Duodenal mucosa (tissue), 2 donors: ENCODE measurements around the gene DNAH17.

ENCODE experiments used
- H3K27ac ChIP-seq: one replicate; pipeline ENCODE4 v1.7.0; 2013; ENCODE audit warnings: low read depth, low read length
- H3K27me3 ChIP-seq, 2 donors: one replicate each; pipeline ENCODE4 v1.7.0; 2013; ENCODE audit warnings: low read length in 2 of 2, control low read depth in 1 of 2; ENCODE audit not compliant: insufficient read depth in 2 of 2, control insufficient read depth in 1 of 2
- H3K36me3 ChIP-seq, 2 donors: one replicate each; pipeline ENCODE4 v1.7.0; 2013; ENCODE audit warnings: low read length in 2 of 2, control low read depth in 1 of 2; ENCODE audit not compliant: insufficient read depth in 2 of 2, control insufficient read depth in 1 of 2
- H3K4me1 ChIP-seq, 2 donors: one replicate each; pipeline ENCODE4 v1.7.0; 2013; ENCODE audit warnings: low read length in 2 of 2, control low read depth in 1 of 2; ENCODE audit not compliant: insufficient read depth in 2 of 2, control insufficient read depth in 1 of 2
- H3K4me3 ChIP-seq, 2 donors: one replicate each; pipeline ENCODE4 v1.7.0; 2013; ENCODE audit warnings: low read length in 2 of 2, low read depth in 1 of 2
- H3K9ac ChIP-seq, 2 donors: one replicate each; pipeline ENCODE4 v1.7.0; 2013; ENCODE audit warnings: low read length in 2 of 2, low read depth in 1 of 2
- H3K9me3 ChIP-seq, 2 donors: one replicate each; pipeline ENCODE4 v1.7.0; 2013; ENCODE audit warnings: low read length in 2 of 2, control low read depth in 1 of 2; ENCODE audit not compliant: control insufficient read depth in 1 of 2

Gene DNAH17

DNA sequence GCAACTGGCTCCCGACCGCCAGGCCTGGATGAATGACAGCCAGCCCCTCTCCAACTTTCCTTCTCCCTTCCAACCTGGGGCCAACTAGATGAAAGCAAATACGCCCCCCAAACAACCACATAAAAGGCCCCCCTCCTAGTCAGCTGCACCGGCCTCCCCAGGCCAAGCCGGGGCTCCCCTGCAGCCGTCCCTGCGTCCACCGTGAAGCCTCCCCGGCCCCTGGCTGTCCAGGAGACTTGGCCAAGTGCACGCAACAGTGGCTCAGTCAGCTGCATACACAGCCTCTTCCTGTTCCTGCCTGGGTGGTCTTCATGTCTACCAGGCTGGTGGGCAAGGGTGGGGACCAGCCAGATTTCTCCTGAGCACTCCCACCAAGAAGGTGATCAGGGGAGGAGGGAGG lies 16.0 kb downstream of the DNAH17 start:
- no peak overlapping the region for H3K4me3 ChIP-seq
- H3K4me1 ChIP-seq = no peaks in the 10 kb centered on the region

DNA sequence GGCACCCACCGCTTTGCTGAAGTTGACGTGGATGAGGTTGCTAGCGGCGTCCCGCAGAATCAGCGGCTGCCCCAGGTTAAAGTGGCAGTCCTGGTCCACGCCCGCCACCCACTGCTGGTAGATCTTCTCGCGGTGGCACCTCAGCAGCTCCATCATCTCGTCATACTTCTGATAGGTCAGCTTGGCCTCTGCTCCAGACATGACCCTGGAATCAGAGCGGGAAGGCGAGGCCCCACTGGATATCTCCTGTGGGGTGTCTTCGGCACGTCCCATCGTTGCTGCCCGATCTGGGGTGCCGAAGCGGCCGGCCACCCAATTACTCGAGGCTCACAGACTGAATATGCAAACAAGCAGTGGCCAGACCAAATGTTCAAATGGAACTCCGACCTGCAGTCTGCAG lies 16.5 kb downstream of the DNAH17 start:
- Histone ChIP-seq H3K4me3 (no peak overlapping the region), H3K4me1 (no peaks in the 10 kb centered on the region), H3K9ac (no peak overlapping the region), H3K27ac (no peak overlapping the region), H3K36me3 (no peaks in the 10 kb centered on the region), H3K27me3 (peaks cover 0 to under 1% of the 10 kb centered on the region in 2 donors), H3K9me3 (no peaks in the 10 kb centered on the region)

More for the DNA sequence above, 16.0 kb downstream of the DNAH17 start:
- no peaks in the 10 kb centered on the region for H3K9me3 ChIP-seq
- no peaks in the 10 kb centered on the region for H3K27me3 ChIP-seq
- no peaks in the 10 kb centered on the region for H3K36me3 ChIP-seq
- H3K9ac ChIP-seq = no peak overlapping the region
- no peak overlapping the region for H3K27ac ChIP-seq

DNA sequence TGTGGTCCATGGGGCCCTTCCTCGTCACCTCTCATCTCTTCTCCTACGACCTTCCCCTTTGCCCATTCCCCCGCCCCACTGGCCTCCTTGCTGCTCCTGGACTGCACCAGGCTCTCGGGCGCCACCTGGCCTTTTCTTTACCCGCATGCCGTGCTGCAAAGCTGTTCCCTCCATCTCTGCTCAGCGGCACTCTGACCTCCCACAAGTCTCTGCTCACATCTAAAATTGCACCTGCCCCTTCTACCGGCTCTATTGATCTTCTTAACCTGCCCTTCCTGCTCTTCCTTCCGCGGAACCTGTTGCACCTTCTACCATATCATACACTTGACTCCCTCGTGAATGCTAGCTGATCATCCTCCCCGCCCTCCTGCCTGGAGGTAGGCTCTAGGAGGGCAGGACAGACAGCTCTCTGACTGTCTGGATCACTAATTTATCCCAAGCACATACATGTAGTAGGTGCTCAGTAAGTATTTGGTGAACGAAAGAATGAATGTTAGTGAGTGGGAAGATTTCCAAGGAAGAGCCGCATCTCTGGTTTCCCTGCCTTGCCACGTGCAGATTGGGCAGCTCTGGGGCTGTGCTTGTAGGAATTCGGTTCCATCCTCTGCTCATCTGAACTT lies 17.3 kb downstream of the DNAH17 start:
- Histone ChIP-seq H3K4me1 (no peaks in the 10 kb centered on the region), H3K9me3 (no peaks in the 10 kb centered on the region), H3K36me3 (no peaks in the 10 kb centered on the region), H3K4me3 (no peak overlapping the region), H3K27me3 (peaks cover 0 to 4% of the 10 kb centered on the region in 2 donors), H3K9ac (no peak overlapping the region), H3K27ac (no peak overlapping the region)

DNA sequence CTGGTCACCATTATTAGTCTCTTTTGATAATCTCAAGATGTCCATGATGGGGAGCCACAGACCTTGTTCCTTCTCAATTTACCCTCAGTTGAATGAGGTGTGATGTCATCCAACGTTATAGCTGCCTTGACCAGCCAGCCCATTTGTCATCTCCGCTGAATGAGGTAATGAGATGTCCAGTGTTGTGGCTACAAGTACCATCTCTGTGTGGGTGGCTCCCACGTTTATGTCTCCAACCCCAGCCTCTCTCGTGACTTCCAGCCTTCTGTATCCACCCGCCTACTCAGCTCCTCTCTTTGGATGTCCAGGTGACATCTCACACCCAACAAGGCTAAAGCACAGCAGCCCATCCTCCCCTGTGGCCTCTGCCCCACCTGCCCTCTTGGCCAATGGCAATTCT lies 18.2 kb downstream of the DNAH17 start:
- Histone ChIP-seq H3K36me3 (no peaks in the 10 kb centered on the region), H3K4me3 (no peak overlapping the region), H3K9ac (no peak overlapping the region), H3K27ac (no peak overlapping the region), H3K9me3 (no peaks in the 10 kb centered on the region), H3K27me3 (peaks cover 0 to 4% of the 10 kb centered on the region in 2 donors), H3K4me1 (no peaks in the 10 kb centered on the region)

DNA sequence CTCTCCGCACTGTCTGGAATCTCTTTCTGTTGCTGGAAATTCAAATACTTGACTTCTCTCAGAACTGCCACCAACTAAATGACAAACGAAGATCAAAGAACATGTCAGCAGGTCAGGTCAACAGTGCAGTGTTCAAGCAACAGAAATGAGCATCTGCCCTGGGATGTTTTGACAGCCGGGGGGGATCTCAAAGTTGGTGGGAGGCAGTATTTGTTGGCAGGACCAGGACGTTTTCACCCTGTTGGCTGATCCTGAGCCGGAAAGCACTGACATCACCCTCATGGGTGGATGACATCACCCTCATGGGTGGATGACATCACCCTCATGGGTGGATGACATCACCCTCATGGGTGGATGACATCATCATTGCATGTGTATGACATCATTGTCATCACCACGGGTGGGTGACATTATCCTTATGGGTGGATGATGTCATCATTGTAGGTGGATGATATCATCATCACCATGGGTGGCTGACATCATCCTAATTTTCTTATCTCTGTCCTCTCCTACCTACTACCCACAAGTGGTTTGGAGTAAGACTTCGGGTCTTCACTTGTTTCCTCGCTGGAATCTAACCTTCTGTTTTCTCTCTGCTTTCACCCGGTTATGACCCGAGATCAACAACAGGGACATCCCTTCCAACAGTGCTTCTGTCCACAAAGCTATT lies 18.9 kb downstream of the DNAH17 start:
- Histone ChIP-seq H3K4me3 (no peak overlapping the region), H3K9ac (no peak overlapping the region), H3K27ac (no peak overlapping the region), H3K9me3 (no peaks in the 10 kb centered on the region), H3K36me3 (no peaks in the 10 kb centered on the region), H3K27me3 (peaks cover 0 to 4% of the 10 kb centered on the region in 2 donors), H3K4me1 (no peaks in the 10 kb centered on the region)

DNA sequence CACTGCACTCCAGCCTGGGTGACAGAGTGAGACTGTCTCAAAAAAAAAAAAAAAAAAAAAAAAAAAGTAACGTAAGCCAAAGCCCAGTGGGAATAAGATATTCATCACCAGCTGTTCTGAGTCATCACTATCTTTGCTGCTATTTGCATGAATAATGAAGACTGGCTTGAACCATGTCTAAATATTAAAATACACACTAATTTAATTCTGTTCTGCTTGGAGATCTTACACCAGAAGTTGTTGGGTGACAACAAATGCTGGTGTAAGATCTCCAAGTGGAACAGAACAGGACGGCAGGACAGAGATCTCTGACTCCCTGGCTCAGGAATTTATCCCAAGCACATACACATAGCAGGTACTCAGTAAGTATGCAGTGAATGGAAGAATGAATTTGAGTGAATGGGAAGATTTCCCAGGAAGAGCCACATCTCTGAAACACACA lies 19.6 kb downstream of the DNAH17 start:
- no peak overlapping the region for H3K27ac ChIP-seq
- H3K4me1 ChIP-seq = no peaks in the 10 kb centered on the region
- no peak overlapping the region for H3K9ac ChIP-seq
- peaks cover 0 to 4% of the 10 kb centered on the region in 2 donors for H3K27me3 ChIP-seq
- no peaks in the 10 kb centered on the region for H3K9me3 ChIP-seq
- no peaks in the 10 kb centered on the region for H3K36me3 ChIP-seq
- H3K4me3 ChIP-seq = no peak overlapping the region

DNA sequence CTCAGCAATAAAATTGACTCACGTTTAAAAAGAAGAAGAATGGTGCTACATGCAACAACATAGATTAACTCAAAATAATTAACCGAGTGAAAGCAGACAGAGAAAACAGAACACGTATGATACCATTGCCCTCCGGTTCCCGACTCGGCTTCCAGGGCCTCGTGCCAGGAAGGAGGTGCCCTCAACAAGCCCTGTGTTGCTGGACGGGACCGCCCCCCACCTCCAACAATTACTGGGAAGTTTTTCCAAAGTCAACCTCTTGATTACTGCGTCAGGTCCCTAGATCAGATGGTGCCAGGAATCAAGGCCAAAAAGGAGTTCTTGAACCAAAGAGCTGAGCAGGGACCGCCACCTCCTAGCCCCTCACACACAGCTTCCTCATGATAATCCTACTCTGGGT lies 20.4 kb downstream of the DNAH17 start:
- Histone ChIP-seq H3K27me3 (peaks cover 0 to 4% of the 10 kb centered on the region in 2 donors), H3K27ac (no peak overlapping the region)

DNA sequence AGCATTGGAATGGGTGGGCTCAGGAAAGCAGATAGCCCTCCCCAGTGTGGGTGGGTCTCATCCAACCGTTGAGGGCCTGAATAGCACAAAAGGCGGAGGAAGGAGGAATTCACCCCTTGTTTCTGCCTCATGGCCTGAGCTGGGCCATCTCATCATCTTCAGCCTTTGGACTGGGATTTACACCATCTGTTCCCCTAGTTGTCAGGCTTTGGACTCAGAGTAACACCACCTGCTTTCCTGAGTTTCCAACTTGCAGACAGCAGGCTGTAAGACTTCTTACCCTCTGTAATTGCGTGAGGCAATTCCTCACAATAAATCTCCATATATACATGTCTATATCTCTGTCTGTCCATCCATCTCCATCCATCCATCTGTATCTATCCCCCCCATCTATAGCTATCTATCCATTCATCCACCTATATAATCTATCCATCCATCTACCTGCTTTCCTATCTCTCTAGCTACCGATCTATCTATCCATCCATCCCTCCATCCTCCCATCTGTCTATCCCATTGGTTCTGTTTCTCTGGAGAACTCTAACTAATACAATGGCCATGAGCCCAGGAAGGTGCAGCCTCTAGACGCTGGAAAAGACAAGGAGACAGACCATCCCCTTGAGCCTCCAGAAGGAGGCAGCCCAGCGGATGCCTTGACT lies 21.3 kb downstream of the DNAH17 start:
- Histone ChIP-seq H3K27ac (no peak overlapping the region), H3K4me1 (no peaks in the 10 kb centered on the region), H3K4me3 (no peak overlapping the region), H3K9me3 (no peaks in the 10 kb centered on the region), H3K9ac (no peak overlapping the region), H3K27me3 (peaks cover 0 to 4% of the 10 kb centered on the region in 2 donors), H3K36me3 (no peaks in the 10 kb centered on the region)

More for the DNA sequence above, 20.4 kb downstream of the DNAH17 start:
- no peak overlapping the region for H3K4me3 ChIP-seq
- H3K4me1 ChIP-seq = no peaks in the 10 kb centered on the region
- H3K9ac ChIP-seq = no peak overlapping the region
- no peaks in the 10 kb centered on the region for H3K9me3 ChIP-seq
- no peaks in the 10 kb centered on the region for H3K36me3 ChIP-seq

DNA sequence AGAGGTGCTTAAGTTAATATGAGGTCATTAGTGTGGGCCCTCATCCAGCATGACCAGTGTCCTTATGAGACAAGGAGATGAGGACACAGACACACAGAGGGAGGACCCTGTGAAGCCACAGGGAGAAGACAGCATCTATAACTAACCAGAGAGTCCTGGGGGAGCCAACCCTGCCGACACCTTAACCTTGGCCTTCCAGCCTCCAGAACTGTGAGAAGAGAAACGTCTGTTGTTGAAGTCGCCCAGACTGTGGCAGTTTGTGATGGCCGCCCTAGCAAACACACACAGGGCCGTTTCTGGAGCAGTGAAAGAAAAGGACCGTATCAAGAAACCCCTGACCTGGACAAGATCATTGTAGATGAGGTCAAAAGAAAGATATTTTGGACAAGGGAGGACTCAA lies 26.7 kb downstream of the DNAH17 start:
- Histone ChIP-seq H3K4me3 (no peak overlapping the region), H3K27ac (no peak overlapping the region), H3K36me3 (no peaks in the 10 kb centered on the region), H3K4me1 (no peaks in the 10 kb centered on the region), H3K9ac (no peak overlapping the region), H3K27me3 (peaks cover 0 to under 1% of the 10 kb centered on the region in 2 donors), H3K9me3 (no peaks in the 10 kb centered on the region)

DNA sequence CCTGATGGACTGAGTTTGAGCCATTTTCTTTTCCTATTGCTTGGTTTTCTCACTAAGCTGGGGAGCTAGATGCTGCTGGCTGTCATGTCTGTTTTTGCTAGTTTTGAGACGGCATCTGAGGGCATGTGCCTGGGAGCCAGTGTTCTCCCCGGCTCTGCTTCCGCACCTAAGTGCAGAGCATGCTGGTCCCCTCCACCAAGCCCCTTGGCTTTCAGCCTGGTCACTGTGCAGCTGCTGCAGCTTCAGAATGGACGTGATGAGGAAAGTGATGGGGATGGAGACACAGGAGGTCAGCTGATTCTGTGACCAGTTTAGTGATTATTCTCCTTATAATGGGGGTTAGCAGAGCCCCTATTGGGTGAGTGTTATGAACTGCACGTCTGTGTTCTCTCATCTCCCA lies 28.5 kb downstream of the DNAH17 start:
- no peaks in the 10 kb centered on the region for H3K36me3 ChIP-seq
- no peak overlapping the region for H3K4me3 ChIP-seq
- H3K9ac ChIP-seq = no peak overlapping the region
- H3K27ac ChIP-seq = no peak overlapping the region
- no peaks in the 10 kb centered on the region for H3K9me3 ChIP-seq
- no peaks in the 10 kb centered on the region for H3K4me1 ChIP-seq
- no peaks in the 10 kb centered on the region for H3K27me3 ChIP-seq
